Smooth muscle cell (in vitro differentiated cells): ENCODE data around the gene AKT3. TPM values are rescaled to one million over a fixed set of nuclear protein-coding genes. Genes with fewer than 3 reads are reported as not detected.
A peak's percentile ranks its signal among the peaks of the same experiment; 100 is the strongest.

Experiments used
- DNase-seq: peaks from one replicate; lab custom pipeline; 2025; ENCODE audit not compliant: unreplicated experiment; lab: John Stamatoyannopoulos, UW
- H2AFZ ChIP-seq: fragments of 200-600 bp; sonication (generic); 2 replicates; pipeline ENCODE4 v1.6.0; 2016; ENCODE audit warnings: antibody characterized with exemption, low read depth, mild to moderate bottlenecking
- H3F3A ChIP-seq: fragments of 200-600 bp; sonication (generic); 2 replicates; pipeline ENCODE4 v1.6.0; 2017; ENCODE audit warnings: antibody characterized with exemption, low read depth
- H3K27ac ChIP-seq: fragments of 200-600 bp; sonication (generic); 2 replicates; pipeline ENCODE4 v1.5.1; 2016; ENCODE audit warnings: low read depth, mild to moderate bottlenecking
- H3K27me3 ChIP-seq: fragments of 200-600 bp; sonication (generic); 2 replicates; pipeline ENCODE4 v1.6.1; 2016; ENCODE audit warnings: low read depth, mild to moderate bottlenecking
- H3K36me3 ChIP-seq: fragments of 200-600 bp; sonication (generic); 2 replicates; pipeline ENCODE4 v1.5.1; 2016; ENCODE audit warnings: low read depth
- H3K4me1 ChIP-seq: fragments of 200-600 bp; sonication (generic); 2 replicates; pipeline ENCODE4 v1.5.1; 2016; ENCODE audit warnings: low read depth
- H3K4me2 ChIP-seq: fragments of 200-600 bp; sonication (generic); 2 replicates; pipeline ENCODE4 v1.6.0; 2016; ENCODE audit warnings: mild to moderate bottlenecking
- H3K4me3 ChIP-seq: fragments of 200-600 bp; sonication (generic); 2 replicates; pipeline ENCODE4 v1.5.1; 2016; ENCODE audit warnings: mild to moderate bottlenecking
- H3K79me2 ChIP-seq: fragments of 200-600 bp; sonication (generic); 2 replicates; pipeline ENCODE4 v1.6.0; 2016; ENCODE audit warnings: low read depth, mild to moderate bottlenecking
- H3K9ac ChIP-seq: fragments of 200-600 bp; sonication (generic); 2 replicates; pipeline ENCODE4 v1.6.0; 2016; ENCODE audit warnings: low read depth
- H3K9me3 ChIP-seq: fragments of 200-600 bp; sonication (generic); replicated peaks from 2 replicates; pipeline ENCODE4 v1.5.1; 2016; ENCODE audit warnings: low read depth
- H4K20me1 ChIP-seq: fragments of 200-600 bp; sonication (generic); 2 replicates; pipeline ENCODE4 v1.6.0; 2016; ENCODE audit warnings: low read depth
- WGBS: methylation state at CpG from one replicate; pipeline ENCODE4 v1.1.7; 2016; ENCODE audit warnings: low lambda C conversion rate; 5-methylcytosine and 5-hydroxymethylcytosine counted together
- polyA plus RNA-seq: library from polyadenylated mRNA; unstranded; fragments of >200 nt; fragmentation: Nextera tagmentation; extraction: Ambion mirVana; gene quantifications from 2 replicates; pipeline ENCODE4 v1.2.1, GENCODE V29; 2016
- total RNA-seq: library from RNA; depleted of rRNA; stranded (reverse); fragments of >200 nt; gene quantifications from 2 replicates; pipeline ENCODE4 v1.2.3, GENCODE V29; 2014
- TF ChIP-seq, protein P1 (sequence below): fragments of 200-600 bp; sonication (generic); IDR thresholded peaks from 2 replicates; pipeline ENCODE4 v1.5.1; 2017; ENCODE audit warnings: borderline replicate concordance, mild to moderate bottlenecking, antibody characterized with exemption; ENCODE audit not compliant: insufficient read depth, poor library complexity, severe bottlenecking

AKT3 gene
- total and polyA plus RNA-seq, 2 experiments from 2014 or later, result 5.5 to 32.3 TPM

DNA sequence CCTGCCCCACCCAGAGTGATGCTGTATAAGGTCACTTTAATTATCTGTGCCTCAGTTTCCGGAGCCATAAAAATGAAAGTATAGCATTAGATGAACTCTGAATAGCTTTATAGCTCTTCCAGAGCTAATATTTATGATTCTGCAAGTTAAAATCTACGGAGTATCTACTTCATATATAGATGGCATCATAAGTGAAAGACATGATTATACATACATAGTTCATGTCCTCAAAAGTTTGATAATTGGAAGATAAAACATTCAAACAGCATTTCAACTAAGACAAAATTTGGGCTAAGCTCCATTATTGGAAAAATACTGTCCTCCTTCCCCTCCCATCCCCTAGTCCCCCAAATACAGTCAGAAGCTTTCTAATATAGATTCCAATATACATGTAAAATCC lies 4.2 kb downstream of the AKT3 start:
- DNase-seq, result no peak

GRCh38 chr1:243844186-243844585 lies 5.9 kb downstream of the AKT3 start:
- H2AFZ ChIP-seq, result no peak overlapping the region
- TF ChIP-seq, protein P1, sequence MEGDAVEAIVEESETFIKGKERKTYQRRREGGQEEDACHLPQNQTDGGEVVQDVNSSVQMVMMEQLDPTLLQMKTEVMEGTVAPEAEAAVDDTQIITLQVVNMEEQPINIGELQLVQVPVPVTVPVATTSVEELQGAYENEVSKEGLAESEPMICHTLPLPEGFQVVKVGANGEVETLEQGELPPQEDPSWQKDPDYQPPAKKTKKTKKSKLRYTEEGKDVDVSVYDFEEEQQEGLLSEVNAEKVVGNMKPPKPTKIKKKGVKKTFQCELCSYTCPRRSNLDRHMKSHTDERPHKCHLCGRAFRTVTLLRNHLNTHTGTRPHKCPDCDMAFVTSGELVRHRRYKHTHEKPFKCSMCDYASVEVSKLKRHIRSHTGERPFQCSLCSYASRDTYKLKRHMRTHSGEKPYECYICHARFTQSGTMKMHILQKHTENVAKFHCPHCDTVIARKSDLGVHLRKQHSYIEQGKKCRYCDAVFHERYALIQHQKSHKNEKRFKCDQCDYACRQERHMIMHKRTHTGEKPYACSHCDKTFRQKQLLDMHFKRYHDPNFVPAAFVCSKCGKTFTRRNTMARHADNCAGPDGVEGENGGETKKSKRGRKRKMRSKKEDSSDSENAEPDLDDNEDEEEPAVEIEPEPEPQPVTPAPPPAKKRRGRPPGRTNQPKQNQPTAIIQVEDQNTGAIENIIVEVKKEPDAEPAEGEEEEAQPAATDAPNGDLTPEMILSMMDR, result no peak
- H3K36me3 ChIP-seq, result no peaks in the 10 kb centered on the region
- peaks cover 19% of the 10 kb centered on the region for H3F3A ChIP-seq
- no peak overlapping the region for H3K4me3 ChIP-seq
- no peak overlapping the region for H3K27ac ChIP-seq
- H3K4me2 ChIP-seq, result no peak overlapping the region
- whole genome bisulfite sequencing, result 91% methylated on average over 1 of the region's 1 CpG
- no peak for DNase-seq
- no peaks in the 10 kb centered on the region for H3K27me3 ChIP-seq
- H3K9me3 ChIP-seq, result no peaks in the 10 kb centered on the region
- peaks cover 91% of the 10 kb centered on the region for H3K79me2 ChIP-seq
- peaks cover 89% of the 10 kb centered on the region for H4K20me1 ChIP-seq
- no peak overlapping the region for H3K9ac ChIP-seq
- H3K4me1 ChIP-seq, result peaks cover 7% of the 10 kb centered on the region

More for the DNA sequence above, 4.2 kb downstream of the AKT3 start:
- peaks cover 19% of the 10 kb centered on the region for H3F3A ChIP-seq
- H2AFZ ChIP-seq, result no peak overlapping the region
- no peak overlapping the region for H3K9ac ChIP-seq
- no peaks in the 10 kb centered on the region for H3K36me3 ChIP-seq
- peaks cover 78% of the 10 kb centered on the region for H4K20me1 ChIP-seq
- H3K4me2 ChIP-seq, result no peak overlapping the region
- peaks cover 74% of the 10 kb centered on the region for H3K79me2 ChIP-seq
- WGBS, result 98% methylated on average over 2 of the region's 2 CpGs
- H3K9me3 ChIP-seq, result no peaks in the 10 kb centered on the region
- no peak overlapping the region for H3K27ac ChIP-seq
- TF ChIP-seq, protein P1, result no peak
- peaks cover 7% of the 10 kb centered on the region for H3K4me1 ChIP-seq
- no peak overlapping the region for H3K4me3 ChIP-seq
- H3K27me3 ChIP-seq, result no peaks in the 10 kb centered on the region

GRCh38 chr1:243842978-243843511 lies 7.0 kb downstream of the AKT3 start:
- Histone ChIP-seq H3K4me1 (no peaks in the 10 kb centered on the region), H3F3A (peaks cover 12% of the 10 kb centered on the region), H3K4me3 (no peak overlapping the region), H3K9ac (peak overlapping the region; percentile 13), H4K20me1 (peaks cover 77% of the 10 kb centered on the region), H3K4me2 (peak overlapping the region; percentile 50), H3K9me3 (no peaks in the 10 kb centered on the region), H3K79me2 (peaks cover 91% of the 10 kb centered on the region), H3K36me3 (no peaks in the 10 kb centered on the region), H2AFZ (no peak overlapping the region), H3K27ac (peak overlapping the region; percentile 69), H3K27me3 (no peaks in the 10 kb centered on the region)
- WGBS, result 49% methylated on average over 4 of the region's 4 CpGs
- no peak for DNase-seq
- TF ChIP-seq, protein P1, result no peak

DNA sequence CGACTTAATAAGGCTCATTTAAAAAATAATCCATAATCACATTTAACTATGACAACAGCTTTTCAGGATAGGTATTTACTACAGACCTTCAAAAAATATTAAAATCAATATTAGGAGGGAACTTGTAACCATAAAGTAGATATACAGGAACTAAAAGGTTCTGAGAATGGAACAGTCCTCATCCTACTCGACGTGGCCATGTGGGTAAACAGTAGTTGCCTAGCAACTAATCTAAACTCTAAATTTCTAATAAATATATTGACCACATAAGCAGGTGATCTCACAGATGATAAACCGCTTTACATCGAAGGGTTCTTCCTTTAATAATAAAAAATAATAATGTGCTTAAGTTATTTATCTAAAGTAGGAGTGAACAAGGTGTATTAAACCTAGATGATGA lies 7.9 kb downstream of the AKT3 start:
- Histone ChIP-seq H3K27ac (peak overlapping the region; percentile 69), H3K36me3 (peaks cover 4% of the 10 kb centered on the region), H3K79me2 (peaks cover 91% of the 10 kb centered on the region), H2AFZ (no peak overlapping the region), H3K9ac (peak overlapping the region; percentile 13), H3K27me3 (no peaks in the 10 kb centered on the region), H3K4me3 (no peak overlapping the region), H3K9me3 (peaks cover 2% of the 10 kb centered on the region), H3K4me1 (no peaks in the 10 kb centered on the region), H3K4me2 (no peak overlapping the region), H4K20me1 (peaks cover 68% of the 10 kb centered on the region), H3F3A (peaks cover 12% of the 10 kb centered on the region)
- TF ChIP-seq, protein P1, result no peak
- 96% methylated on average over 5 of the region's 5 CpGs for WGBS
- DNase-seq, result no peak
